GM13976 (cell line): ENCODE results near the gene VAPA.
"Not testable (repeated sequence)": the region's sequence is repeated elsewhere in the genome, so short reads cannot be mapped to it uniquely, and the experiment has no call there.

Experiments
- DNase-seq: peaks from one replicate; pipeline ENCODE4 v3.0.0; 2012; ENCODE audit warnings: low spot score
- CTCF ChIP-seq: IDR thresholded peaks from 2 replicates; pipeline ENCODE4 v1.5.1; 2012; ENCODE audit warnings: borderline replicate concordance, mild to moderate bottlenecking; ENCODE audit not compliant: insufficient read depth; ENCODE audit errors: extremely low read depth, missing control alignments, control extremely low read depth
- in situ Hi-C: fragments of 300-500 bp; cut with MboI; formaldehyde crosslinking; loops from one replicate; pipeline ENCODE4 v1.12.0; 2022; ENCODE audit warnings: low sequenced_read_pairs, mixed read lengths, inconsistent platforms; ENCODE audit not compliant: unreplicated experiment

The VAPA gene

DNA sequence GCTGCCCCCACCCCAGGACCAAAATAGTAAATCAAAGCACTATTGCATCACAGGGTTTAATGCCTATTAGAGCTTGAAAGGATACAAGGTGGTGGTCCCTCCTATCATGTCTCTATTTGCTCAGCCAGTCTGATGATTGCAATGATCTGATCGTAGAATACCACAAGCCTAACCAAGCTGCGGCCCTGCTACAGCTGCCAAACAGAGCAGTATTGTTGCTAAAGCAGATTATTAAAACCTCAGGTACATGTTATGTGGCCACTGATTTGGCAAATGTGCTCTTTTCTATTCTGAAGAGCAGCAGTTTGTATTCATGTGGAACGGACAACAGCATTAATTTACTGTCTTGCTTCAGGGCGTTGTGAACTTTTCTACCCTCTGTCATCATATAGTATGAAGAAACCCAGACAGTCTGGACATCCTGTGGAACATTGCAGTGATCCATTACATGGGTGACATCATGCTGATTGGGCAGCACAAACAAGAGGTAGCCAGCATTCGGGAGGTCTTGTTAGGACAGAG is 8.4 kb upstream of the VAPA start:
- no peak for DNase-seq
- in situ Hi-C loops, result no loop called here
- TF ChIP-seq CTCF, result no peak

DNA sequence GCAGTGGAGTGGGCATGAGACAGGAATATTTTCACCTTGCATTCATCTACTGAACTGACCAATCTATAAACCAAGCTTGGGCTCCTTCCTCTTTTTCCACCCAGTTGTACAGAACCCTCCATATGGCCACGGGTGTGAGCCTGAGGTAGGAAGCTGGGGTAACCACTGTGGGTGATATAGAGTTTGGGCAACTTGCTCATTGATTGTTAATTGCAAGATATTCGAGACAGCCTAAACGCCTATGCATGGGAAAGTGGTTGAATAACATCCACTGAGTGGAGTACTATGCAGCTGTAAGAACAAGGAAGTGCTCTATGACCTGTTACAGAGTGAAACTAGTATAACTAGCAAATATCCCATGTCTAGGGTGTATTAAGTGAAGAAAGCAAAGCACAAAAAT is 7.3 kb upstream of the VAPA start:
- in situ Hi-C loops, result no loop called here
- TF ChIP-seq CTCF, result no peak
- DNase-seq, result no peak

DNA sequence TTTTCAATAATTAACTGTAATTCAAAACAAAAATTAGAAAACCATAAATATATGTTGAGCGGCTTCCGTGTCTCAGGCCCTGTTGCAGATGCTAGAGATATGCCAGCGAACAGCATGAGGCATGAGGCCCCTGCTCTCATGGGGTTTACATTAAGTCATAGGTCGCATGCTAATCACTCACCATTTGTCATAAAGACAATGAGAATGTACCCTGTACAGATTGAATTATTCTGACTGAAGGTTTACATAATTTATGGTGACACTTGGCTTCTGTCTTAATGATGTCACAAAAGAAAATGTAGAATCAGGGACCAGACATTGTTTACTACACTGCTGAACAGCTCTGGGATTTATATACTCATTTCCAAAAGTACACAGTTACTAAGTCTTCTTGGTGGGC is 5.9 kb upstream of the VAPA start:
- TF ChIP-seq CTCF, result no peak
- DNase-seq, result no peak
- in situ Hi-C loops, result no loop called here

GRCh38 chr18:9910071-9910470 is 3.7 kb upstream of the VAPA start:
- in situ Hi-C loops, result no loop called here
- no peak for DNase-seq
- TF ChIP-seq CTCF, result no peak

DNA sequence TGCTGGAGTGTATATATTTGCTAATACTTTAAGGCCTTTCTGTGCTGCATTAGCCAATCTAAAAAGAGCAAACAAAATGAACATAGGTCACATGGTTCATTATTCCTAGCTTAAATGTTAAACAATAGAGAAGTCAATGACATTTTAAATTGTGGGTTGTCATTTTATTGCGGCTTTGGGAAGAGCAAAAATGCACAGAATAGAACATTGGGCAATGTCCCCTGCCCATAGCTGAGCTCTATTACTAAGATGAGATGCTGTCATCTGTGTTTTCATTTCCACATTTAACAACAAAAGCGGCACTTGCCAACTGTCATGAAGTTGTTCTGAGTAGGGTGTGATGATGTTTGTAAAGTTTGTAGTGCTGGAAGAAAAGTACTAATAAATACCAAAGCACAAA is 3.2 kb upstream of the VAPA start:
- TF ChIP-seq CTCF, result no peak
- in situ Hi-C loops, result no loop called here
- DNase-seq, result no peak

DNA sequence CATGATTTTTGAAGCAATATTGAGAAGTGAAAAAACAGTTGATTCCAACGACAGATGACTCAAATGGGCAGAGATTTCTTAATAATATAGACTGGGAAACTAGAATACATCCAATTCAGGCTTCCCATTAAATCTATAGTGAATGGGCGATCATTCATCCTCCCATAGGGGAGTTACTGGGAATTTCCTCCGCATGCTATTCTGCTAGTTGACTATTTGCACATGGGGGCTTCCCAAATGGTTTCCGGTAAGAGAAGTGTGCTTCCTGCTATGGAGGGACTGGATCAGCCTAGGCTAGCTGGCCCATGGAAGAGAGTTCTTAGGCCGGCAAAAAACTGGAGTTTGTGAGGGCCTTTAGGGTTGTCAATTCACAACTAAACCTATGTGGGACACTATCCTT is 2.6 kb upstream of the VAPA start:
- TF ChIP-seq CTCF, result no peak
- DNase-seq, result no peak
- in situ Hi-C loops, result no loop called here

- in situ Hi-C loops, DNase-seq: not testable (repeated sequence)
Observed at GRCh38 chr18:9912285-9912684, 1.5 kb upstream of the VAPA start.

- in situ Hi-C loops, result no loop called here
- TF ChIP-seq CTCF, result no peak
- DNase-seq, result no peak
Observed at GRCh38 chr18:9913151-9913525, 678 bp upstream of the VAPA start.
